Stimulated activated CD4-positive, alpha-beta T cell treated with anti-CD3 and anti-CD28 coated beads, TNF-alpha, amount 100 ng/mL, for 4 hours (primary cell): ENCODE measurements around the gene RMI2.

ENCODE experiments used
- DNase-seq, 3 experiments: peaks; one replicate each; pipeline ENCODE4 v3.0.0-alpha.2; 2020; ENCODE audit warnings: low read depth in 3 of 3

The RMI2 gene

GRCh38 chr16:11309895-11310633 lies 35.2 kb upstream of the RMI2 start:
- DNase-seq, result no peak

GRCh38 chr16:11310634-11310977 lies 34.7 kb upstream of the RMI2 start:
- no peak for DNase-seq

- no peak for DNase-seq
Observed at GRCh38 chr16:11310997-11311561, 34.2 kb upstream of the RMI2 start.

- DNase-seq, result no peak
Observed at GRCh38 chr16:11312718-11313492, 32.4 kb upstream of the RMI2 start.

- DNase-seq, result no peak
Observed at GRCh38 chr16:11313493-11314308, 31.6 kb upstream of the RMI2 start.

GRCh38 chr16:11314309-11314894 lies 30.9 kb upstream of the RMI2 start:
- DNase-seq, result no peak

GRCh38 chr16:11315510-11315909 lies 29.7 kb upstream of the RMI2 start:
- DNase-seq, result no peak

- no peak for DNase-seq
Observed at GRCh38 chr16:11316331-11317015, 28.8 kb upstream of the RMI2 start.

GRCh38 chr16:11318817-11319216 lies 26.4 kb upstream of the RMI2 start:
- no peak for DNase-seq

- DNase-seq, result no peak
Observed at GRCh38 chr16:11319529-11320146, 25.6 kb upstream of the RMI2 start.

GRCh38 chr16:11320170-11320569 lies 25.1 kb upstream of the RMI2 start:
- no peak for DNase-seq

- no peak for DNase-seq
Observed at GRCh38 chr16:11321662-11322061, 23.6 kb upstream of the RMI2 start.

GRCh38 chr16:11322823-11323222 lies 22.4 kb upstream of the RMI2 start:
- no peak for DNase-seq

- no peak for DNase-seq
Observed at GRCh38 chr16:11323551-11324336, 21.5 kb upstream of the RMI2 start.

- DNase-seq, result no peak
Observed at GRCh38 chr16:11325404-11326083, 19.7 kb upstream of the RMI2 start.

- no peak for DNase-seq
Observed at GRCh38 chr16:11326084-11326736, 19.0 kb upstream of the RMI2 start.

GRCh38 chr16:11326737-11327276 lies 18.5 kb upstream of the RMI2 start:
- DNase-seq, result no peak
